OCI-LY1 (cell line): ENCODE measurements around the gene PDCL3.

Source experiments
- H2AFZ ChIP-seq: fragments of 200-600 bp; sonication (generic), shearing (Covaris generic); 2 replicates; pipeline ENCODE4 v1.6.0; 2014; ENCODE audit warnings: antibody characterized with exemption, mild to moderate bottlenecking, low read length
- H3F3A ChIP-seq: fragments of 200-600 bp; sonication (generic), shearing (Covaris generic); 2 replicates; pipeline ENCODE4 v1.6.0; 2014; ENCODE audit warnings: mild to moderate bottlenecking, antibody characterized with exemption, low read length, moderate library complexity; ENCODE audit not compliant: insufficient read depth
- H3K27ac ChIP-seq: fragments of 200-600 bp; sonication (generic); 2 replicates; pipeline ENCODE4 v1.5.1; 2014; ENCODE audit warnings: low read length, mixed run types, mild to moderate bottlenecking, low read depth; ENCODE audit not compliant: poor library complexity, severe bottlenecking
- H3K27me3 ChIP-seq: fragments of 200-600 bp; sonication (generic); 2 replicates; pipeline ENCODE4 v1.6.0; 2014; ENCODE audit warnings: antibody characterized with exemption, mild to moderate bottlenecking, low read length, moderate library complexity; ENCODE audit not compliant: insufficient read depth
- H3K36me3 ChIP-seq: fragments of 200-600 bp; sonication (generic); 2 replicates; pipeline ENCODE4 v1.6.1; 2014; ENCODE audit warnings: mild to moderate bottlenecking, antibody characterized with exemption, low read length, moderate library complexity, mixed read lengths; ENCODE audit not compliant: insufficient read depth
- H3K4me1 ChIP-seq: fragments of 200-600 bp; sonication (generic); 2 replicates; pipeline ENCODE4 v1.5.1; 2014; ENCODE audit warnings: mild to moderate bottlenecking, low read length, moderate library complexity; ENCODE audit not compliant: insufficient read depth, severe bottlenecking
- H3K4me2 ChIP-seq: fragments of 200-600 bp; sonication (generic), shearing (Covaris generic); 2 replicates; pipeline ENCODE4 v1.6.1; 2014; ENCODE audit warnings: low read length
- H3K4me3 ChIP-seq: fragments of 200-600 bp; sonication (generic); 2 replicates; pipeline ENCODE4 v1.5.1; 2014; ENCODE audit warnings: low read length, low read depth, mild to moderate bottlenecking, mixed read lengths; ENCODE audit not compliant: poor library complexity, severe bottlenecking
- H3K79me2 ChIP-seq: fragments of 200-600 bp; shearing (Covaris generic); 2 replicates; pipeline ENCODE4 v1.6.1; 2016; ENCODE audit warnings: mixed run types, low read length, mixed read lengths; ENCODE audit not compliant: insufficient read depth
- H3K9ac ChIP-seq: fragments of 200-600 bp; sonication (generic), shearing (Covaris generic); 2 replicates; pipeline ENCODE4 v1.6.1; 2014; ENCODE audit warnings: mild to moderate bottlenecking, low read length, mixed read lengths
- H3K9me2 ChIP-seq: fragments of 200-600 bp; sonication (generic), shearing (Covaris generic); 2 replicates; pipeline ENCODE4 v1.6.1; 2014; ENCODE audit warnings: low read depth, mild to moderate bottlenecking, low read length, mixed read lengths
- H3K9me3 ChIP-seq: fragments of 200-600 bp; shearing (Covaris generic); 2 replicates; pipeline ENCODE4 v1.6.1; 2014; ENCODE audit warnings: low read length, mixed read lengths
- H4K20me1 ChIP-seq: fragments of 200-600 bp; sonication (generic), shearing (Covaris generic); 2 replicates; pipeline ENCODE4 v1.6.0; 2016; ENCODE audit warnings: mild to moderate bottlenecking, low read length; ENCODE audit not compliant: insufficient read depth
- EZH2 ChIP-seq: fragments of 200-600 bp; sonication (generic), shearing (Covaris generic); IDR thresholded peaks from 2 replicates; pipeline ENCODE4 v1.8.0; 2017; ENCODE audit warnings: borderline replicate concordance, mixed run types, mild to moderate bottlenecking, antibody characterized with exemption, low read length, moderate library complexity, mixed read lengths
- TF ChIP-seq, protein P1 (sequence below): fragments of 200-600 bp; sonication (generic), shearing (Covaris generic); IDR thresholded peaks from 2 replicates; pipeline ENCODE4 v1.5.1; 2017; ENCODE audit warnings: mild to moderate bottlenecking, antibody characterized with exemption, low read length, moderate library complexity, mixed read lengths

PDCL3 gene

DNA sequence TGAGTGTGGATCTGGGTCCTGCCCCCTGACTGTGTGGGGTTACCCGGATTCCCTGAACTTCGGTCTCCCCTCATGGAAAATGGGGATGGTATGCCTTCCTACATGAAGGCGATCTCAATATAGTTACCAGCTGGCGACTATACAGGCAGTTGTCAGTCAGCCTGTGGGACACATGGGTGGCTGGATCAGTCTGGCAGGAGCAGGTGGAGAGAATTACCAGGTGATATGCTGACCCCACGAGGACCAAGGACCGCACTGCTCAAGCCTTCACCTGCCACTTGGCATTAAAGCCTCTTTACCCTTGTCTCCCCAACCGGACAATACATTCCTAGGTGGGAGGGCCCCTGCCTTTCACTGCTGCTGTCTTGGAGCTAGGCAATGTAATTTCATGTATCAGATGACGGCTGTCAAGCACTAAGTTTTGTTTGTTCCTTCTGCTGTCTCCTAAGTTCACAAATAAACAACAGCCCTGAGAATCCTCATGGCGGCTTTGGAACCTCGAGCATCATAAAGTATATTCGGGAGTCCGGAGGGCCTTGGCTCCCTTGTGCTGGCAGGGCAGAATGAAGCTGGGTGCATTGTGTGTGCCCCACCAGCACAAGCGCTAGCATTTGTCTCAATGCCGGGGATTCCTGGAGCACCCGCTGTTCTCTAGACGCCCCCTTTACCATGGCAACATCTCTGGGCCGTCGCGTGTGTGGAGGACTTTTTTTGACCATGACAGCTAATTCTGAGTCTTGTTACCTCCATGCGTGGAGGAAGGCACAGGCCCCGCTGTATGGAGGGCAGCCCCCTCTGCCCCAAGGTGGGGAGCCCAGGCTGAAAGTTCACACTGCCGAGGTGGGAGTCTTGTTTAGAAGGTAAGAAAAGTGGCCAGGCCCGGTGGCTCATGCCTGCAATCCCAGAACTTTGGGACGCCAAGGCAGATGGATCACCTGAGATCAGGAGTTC is 48.6 kb downstream of the PDCL3 start:
- H3K9me3 ChIP-seq, result no peaks in the 10 kb centered on the region
- H4K20me1 ChIP-seq, result no peaks in the 10 kb centered on the region
- H3K9me2 ChIP-seq, result no peaks in the 10 kb centered on the region
- H3K27ac ChIP-seq, result no peak overlapping the region
- no peak overlapping the region for H3K4me2 ChIP-seq
- TF ChIP-seq EZH2, result no peak
- TF ChIP-seq, protein P1, sequence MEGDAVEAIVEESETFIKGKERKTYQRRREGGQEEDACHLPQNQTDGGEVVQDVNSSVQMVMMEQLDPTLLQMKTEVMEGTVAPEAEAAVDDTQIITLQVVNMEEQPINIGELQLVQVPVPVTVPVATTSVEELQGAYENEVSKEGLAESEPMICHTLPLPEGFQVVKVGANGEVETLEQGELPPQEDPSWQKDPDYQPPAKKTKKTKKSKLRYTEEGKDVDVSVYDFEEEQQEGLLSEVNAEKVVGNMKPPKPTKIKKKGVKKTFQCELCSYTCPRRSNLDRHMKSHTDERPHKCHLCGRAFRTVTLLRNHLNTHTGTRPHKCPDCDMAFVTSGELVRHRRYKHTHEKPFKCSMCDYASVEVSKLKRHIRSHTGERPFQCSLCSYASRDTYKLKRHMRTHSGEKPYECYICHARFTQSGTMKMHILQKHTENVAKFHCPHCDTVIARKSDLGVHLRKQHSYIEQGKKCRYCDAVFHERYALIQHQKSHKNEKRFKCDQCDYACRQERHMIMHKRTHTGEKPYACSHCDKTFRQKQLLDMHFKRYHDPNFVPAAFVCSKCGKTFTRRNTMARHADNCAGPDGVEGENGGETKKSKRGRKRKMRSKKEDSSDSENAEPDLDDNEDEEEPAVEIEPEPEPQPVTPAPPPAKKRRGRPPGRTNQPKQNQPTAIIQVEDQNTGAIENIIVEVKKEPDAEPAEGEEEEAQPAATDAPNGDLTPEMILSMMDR, result no peak
- H3K4me1 ChIP-seq, result no peaks in the 10 kb centered on the region
- H2AFZ ChIP-seq, result no peak overlapping the region
- H3K36me3 ChIP-seq, result no peaks in the 10 kb centered on the region
- H3K9ac ChIP-seq, result no peak overlapping the region
- H3F3A ChIP-seq, result no peaks in the 10 kb centered on the region
- H3K27me3 ChIP-seq, result peaks cover 7% of the 10 kb centered on the region; the same call in 1 of the 2 replicates
- no peak overlapping the region for H3K4me3 ChIP-seq
- H3K79me2 ChIP-seq, result no peaks in the 10 kb centered on the region

DNA sequence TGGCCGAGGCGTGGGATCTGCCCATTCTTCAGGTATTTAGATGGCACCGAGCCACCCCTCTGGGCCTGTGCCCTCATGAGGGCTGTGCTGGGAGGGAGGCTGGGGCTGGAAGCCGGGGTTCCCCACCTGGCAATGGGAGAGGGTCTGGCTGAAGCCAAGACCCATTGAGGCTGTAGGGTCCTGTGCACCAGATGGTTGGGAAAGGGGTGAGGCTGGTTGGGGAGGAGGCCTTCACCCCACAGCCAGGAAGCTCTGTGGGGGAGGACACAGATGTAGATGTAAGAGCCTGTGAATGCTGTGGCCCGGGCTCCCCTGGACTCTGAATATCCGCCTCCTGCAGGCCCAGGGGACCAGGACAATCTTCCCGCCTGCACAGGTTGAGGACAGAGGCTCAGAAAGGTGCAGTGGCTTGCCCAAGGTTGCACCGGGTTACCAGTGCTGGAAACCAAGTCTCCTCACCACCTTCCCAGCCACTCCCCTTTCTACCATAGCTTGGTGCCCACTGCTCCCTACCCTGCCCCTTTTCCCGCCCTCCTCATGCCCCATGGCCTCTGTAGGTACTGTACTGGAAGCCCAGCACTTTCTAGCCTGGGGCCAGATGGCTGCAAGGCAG is 49.7 kb downstream of the PDCL3 start:
- Histone ChIP-seq H3K4me1 (no peaks in the 10 kb centered on the region), H3K9me2 (no peaks in the 10 kb centered on the region), H3F3A (no peaks in the 10 kb centered on the region), H3K79me2 (no peaks in the 10 kb centered on the region), H3K4me2 (no peak overlapping the region), H3K4me3 (no peak overlapping the region), H3K36me3 (no peaks in the 10 kb centered on the region), H2AFZ (no peak overlapping the region), H3K27ac (no peak overlapping the region), H4K20me1 (no peaks in the 10 kb centered on the region), H3K9ac (no peak overlapping the region), H3K27me3 (peaks cover 7% of the 10 kb centered on the region; the same call in 1 of the 2 replicates), H3K9me3 (no peaks in the 10 kb centered on the region)
- TF ChIP-seq, protein P1, result no peak
- TF ChIP-seq EZH2, result no peak

DNA sequence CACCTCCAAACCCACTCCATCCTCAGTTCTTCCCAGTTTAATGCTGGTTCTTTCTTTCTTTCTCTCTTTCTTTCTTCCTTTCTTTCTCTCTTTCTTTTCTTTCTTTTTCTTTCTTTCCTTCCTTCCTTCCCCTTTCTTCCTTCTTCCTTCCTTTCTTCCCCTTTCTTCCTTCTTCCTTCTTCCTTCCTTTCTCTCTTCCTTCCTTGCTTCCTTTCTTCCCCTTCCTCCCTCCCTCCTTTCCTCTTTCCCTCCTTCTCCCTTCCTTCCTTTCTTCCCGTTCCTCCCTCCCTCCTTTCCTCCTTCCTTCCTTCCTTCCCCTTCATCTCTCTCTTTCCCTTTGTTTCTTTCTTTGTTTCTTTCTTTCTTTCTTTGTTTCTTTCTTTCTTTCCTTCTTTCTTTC is 50.9 kb downstream of the PDCL3 start:
- no peaks in the 10 kb centered on the region for H4K20me1 ChIP-seq
- no peaks in the 10 kb centered on the region for H3K79me2 ChIP-seq
- H3K27ac ChIP-seq, result no peak overlapping the region
- TF ChIP-seq, protein P1, result no peak
- no peak for TF ChIP-seq EZH2
- H3K9me2 ChIP-seq, result no peaks in the 10 kb centered on the region
- H3K9ac ChIP-seq, result no peak overlapping the region
- no peaks in the 10 kb centered on the region for H3F3A ChIP-seq
- peaks cover 7% of the 10 kb centered on the region; the same call in 1 of the 2 replicates for H3K27me3 ChIP-seq
- no peak overlapping the region for H3K4me2 ChIP-seq
- no peaks in the 10 kb centered on the region for H3K4me1 ChIP-seq
- no peak overlapping the region for H2AFZ ChIP-seq
- no peaks in the 10 kb centered on the region for H3K9me3 ChIP-seq
- H3K36me3 ChIP-seq, result no peaks in the 10 kb centered on the region
- no peak overlapping the region for H3K4me3 ChIP-seq
